ENCODE results near the gene CLEC2A.

GRCh38 chr12:9951026-9951675, 19.0 kb upstream of the CLEC2A start:
- no peak for TF ChIP-seq CTCF (conservative IDR thresholded peaks at IDR 0.05; ENCODE audit: low read length)
- TF ChIP-seq EZH2phosphoT487 (IDR thresholded peaks at IDR 0.05; ENCODE audit: borderline replicate concordance, low read depth, low read length) = no peak

Measured in OCI-LY7 (cell line).